Astrocyte (in vitro differentiated cells and primary cell): Measurements from ENCODE around the gene URB1. TPM values are rescaled to one million over a fixed set of nuclear protein-coding genes. Genes with fewer than 3 reads are reported as not detected.

ENCODE experiments used
- DNase-seq: peaks from one replicate; pipeline ENCODE4 v3.0.0-alpha.2; 2010; ENCODE audit warnings: low read depth
- FAIRE-seq: peaks from 2 replicates; lab custom pipeline; 2011; peaks lifted over from hg19 to GRCh38; lab: Jason Lieb, UNC
- H2AFZ ChIP-seq: 2 replicates; pipeline ENCODE4 v1.6.0; 2012; ENCODE audit warnings: low read depth, low read length, inconsistent platforms
- H3K27ac ChIP-seq: 2 replicates; pipeline ENCODE4 v1.5.1; 2011; ENCODE audit warnings: low read depth, low read length, inconsistent platforms
- H3K27me3 ChIP-seq: 2 replicates; pipeline ENCODE4 v1.6.0; 2011; ENCODE audit warnings: low read length, inconsistent platforms; ENCODE audit not compliant: insufficient read depth
- H3K36me3 ChIP-seq: 2 replicates; pipeline ENCODE4 v1.5.1; 2011; ENCODE audit warnings: low read length, inconsistent platforms; ENCODE audit not compliant: insufficient read depth
- H3K4me1 ChIP-seq: 2 replicates; pipeline ENCODE4 v1.5.1; 2011; ENCODE audit warnings: low read length, inconsistent platforms; ENCODE audit not compliant: insufficient read depth
- H3K4me2 ChIP-seq: 2 replicates; pipeline ENCODE4 v1.6.0; 2012; ENCODE audit warnings: low read length, inconsistent platforms
- H3K4me3 ChIP-seq: 2 replicates; pipeline ENCODE4 v1.5.1; 2011; ENCODE audit warnings: low read depth, mild to moderate bottlenecking, low read length, inconsistent platforms; ENCODE audit not compliant: insufficient read depth
- H3K79me2 ChIP-seq: 2 replicates; pipeline ENCODE4 v1.6.0; 2012; ENCODE audit warnings: mild to moderate bottlenecking, low read length, inconsistent platforms; ENCODE audit not compliant: insufficient read depth
- H3K9ac ChIP-seq: 2 replicates; pipeline ENCODE4 v1.6.0; 2012; ENCODE audit warnings: mild to moderate bottlenecking, low read length, inconsistent platforms
- H3K9me3 ChIP-seq: 2 replicates; pipeline ENCODE4 v1.5.1; 2012; ENCODE audit warnings: low read depth, mild to moderate bottlenecking, low read length, inconsistent platforms; ENCODE audit not compliant: insufficient read depth
- H4K20me1 ChIP-seq: 2 replicates; pipeline ENCODE4 v1.6.0; 2012; ENCODE audit warnings: low read length, inconsistent platforms; ENCODE audit not compliant: insufficient read depth
- H3K27ac Mint-ChIP-seq: one replicate; pipeline ENCODE4 v1.8.0; 2021; ENCODE audit warnings: mild to moderate bottlenecking, mixed read lengths; ENCODE audit not compliant: unreplicated experiment
- H3K27me3 Mint-ChIP-seq: one replicate; pipeline ENCODE4 v1.8.0; 2021; ENCODE audit warnings: low read depth, mixed read lengths; ENCODE audit not compliant: unreplicated experiment
- H3K36me3 Mint-ChIP-seq: one replicate; pipeline ENCODE4 v1.8.0; 2021; ENCODE audit warnings: low read depth, mixed read lengths; ENCODE audit not compliant: unreplicated experiment
- H3K4me1 Mint-ChIP-seq: one replicate; pipeline ENCODE4 v1.8.0; 2021; ENCODE audit warnings: low read depth, mixed read lengths; ENCODE audit not compliant: unreplicated experiment
- H3K4me3 Mint-ChIP-seq: one replicate; pipeline ENCODE4 v1.8.0; 2021; ENCODE audit warnings: mild to moderate bottlenecking, moderate library complexity, mixed read lengths; ENCODE audit not compliant: unreplicated experiment
- H3K9me3 Mint-ChIP-seq: one replicate; pipeline ENCODE4 v1.8.0; 2021; ENCODE audit warnings: mild to moderate bottlenecking, mixed read lengths; ENCODE audit not compliant: unreplicated experiment
- EZH2 ChIP-seq: IDR thresholded peaks from 2 replicates; pipeline ENCODE4 v1.6.1; 2012; ENCODE audit warnings: mild to moderate bottlenecking, low read length, inconsistent platforms; ENCODE audit not compliant: insufficient read depth
- total RNA-seq: library from RNA; stranded (reverse); gene quantifications from 2 replicates; pipeline ENCODE4 v1.2.1, GENCODE V29; 2021
- TF ChIP-seq, protein P1 (sequence below): IDR thresholded peaks from 2 replicates; pipeline ENCODE4 v1.5.1; 2011; ENCODE audit warnings: low read depth, mild to moderate bottlenecking, inconsistent platforms, low read length, moderate library complexity; ENCODE audit not compliant: insufficient read depth

Gene URB1
- total RNA-seq, 1 donor from 2014 or later: 19.2 TPM

DNA sequence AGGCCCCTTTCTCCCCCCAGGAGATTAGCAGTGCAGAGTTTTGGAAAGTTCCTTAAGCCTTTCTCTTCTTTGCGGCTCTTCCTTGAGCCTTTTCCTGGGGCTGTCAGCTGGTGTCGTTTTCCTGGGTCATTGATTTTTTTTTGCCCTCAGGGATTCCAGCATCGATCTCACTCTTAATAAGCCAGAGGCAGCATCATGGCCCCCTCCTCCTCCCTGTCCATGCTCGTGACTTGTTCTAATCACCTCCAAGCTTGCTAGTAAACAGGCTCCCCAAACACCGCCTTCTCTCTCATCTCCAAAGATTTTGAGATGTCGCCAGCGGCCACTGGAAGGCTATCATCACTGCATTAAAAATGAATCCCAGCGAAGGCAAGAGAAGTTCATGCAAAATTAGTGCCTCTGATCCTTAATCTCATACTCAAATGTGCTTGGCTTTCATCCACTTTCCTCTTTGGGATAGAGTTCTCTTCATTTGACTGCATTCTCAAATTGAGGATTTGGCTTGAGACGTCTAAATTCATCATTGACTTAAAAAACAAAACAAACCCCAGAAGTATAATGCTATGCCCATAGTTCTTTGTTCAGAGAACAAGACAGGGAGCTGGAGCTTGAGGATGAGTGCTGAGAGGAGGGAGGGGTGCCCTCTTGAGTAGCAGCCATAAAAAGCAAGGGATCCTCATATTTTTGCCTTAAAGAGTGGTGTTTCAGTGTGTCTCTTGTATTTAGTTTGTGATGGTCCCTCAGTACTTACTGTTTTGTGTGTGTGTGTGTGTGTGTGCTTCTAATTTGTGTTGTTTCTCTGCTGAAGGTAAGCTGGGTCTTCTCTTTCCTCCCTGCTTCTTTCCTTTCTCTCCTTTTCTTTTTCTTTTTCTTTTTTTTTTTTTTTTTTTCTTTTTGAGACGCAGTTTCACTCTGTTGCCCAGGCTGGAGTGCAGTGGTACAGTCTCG lies 22.9 kb upstream of the URB1 start:
- Histone ChIP-seq H3K27me3 (no peaks in the 10 kb centered on the region), H3K27ac (no peak overlapping the region), H3K9me3 (no peaks in the 10 kb centered on the region), H3K79me2 (peaks cover 46% of the 10 kb centered on the region), H3K36me3 (no peaks in the 10 kb centered on the region), H3K4me3 (no peak overlapping the region), H2AFZ (peak overlapping the region; percentile 15), H4K20me1 (no peaks in the 10 kb centered on the region), H3K4me1 (peaks cover 31% of the 10 kb centered on the region), H3K9ac (peak overlapping the region; percentile 88), H3K4me2 (peak overlapping the region; percentile 99)
- FAIRE-seq: no peak
- no peaks in the 10 kb centered on the region for H3K4me1 Mint-ChIP-seq
- H3K9me3 Mint-ChIP-seq: no peaks in the 10 kb centered on the region
- H3K27ac Mint-ChIP-seq: no peak overlapping the region
- TF ChIP-seq EZH2: no peak
- TF ChIP-seq, protein P1, sequence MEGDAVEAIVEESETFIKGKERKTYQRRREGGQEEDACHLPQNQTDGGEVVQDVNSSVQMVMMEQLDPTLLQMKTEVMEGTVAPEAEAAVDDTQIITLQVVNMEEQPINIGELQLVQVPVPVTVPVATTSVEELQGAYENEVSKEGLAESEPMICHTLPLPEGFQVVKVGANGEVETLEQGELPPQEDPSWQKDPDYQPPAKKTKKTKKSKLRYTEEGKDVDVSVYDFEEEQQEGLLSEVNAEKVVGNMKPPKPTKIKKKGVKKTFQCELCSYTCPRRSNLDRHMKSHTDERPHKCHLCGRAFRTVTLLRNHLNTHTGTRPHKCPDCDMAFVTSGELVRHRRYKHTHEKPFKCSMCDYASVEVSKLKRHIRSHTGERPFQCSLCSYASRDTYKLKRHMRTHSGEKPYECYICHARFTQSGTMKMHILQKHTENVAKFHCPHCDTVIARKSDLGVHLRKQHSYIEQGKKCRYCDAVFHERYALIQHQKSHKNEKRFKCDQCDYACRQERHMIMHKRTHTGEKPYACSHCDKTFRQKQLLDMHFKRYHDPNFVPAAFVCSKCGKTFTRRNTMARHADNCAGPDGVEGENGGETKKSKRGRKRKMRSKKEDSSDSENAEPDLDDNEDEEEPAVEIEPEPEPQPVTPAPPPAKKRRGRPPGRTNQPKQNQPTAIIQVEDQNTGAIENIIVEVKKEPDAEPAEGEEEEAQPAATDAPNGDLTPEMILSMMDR: no peak
- no peak overlapping the region for H3K4me3 Mint-ChIP-seq
- H3K36me3 Mint-ChIP-seq: no peaks in the 10 kb centered on the region
- peaks cover 51% of the 10 kb centered on the region for H3K27me3 Mint-ChIP-seq
- DNase-seq: no peak

DNA sequence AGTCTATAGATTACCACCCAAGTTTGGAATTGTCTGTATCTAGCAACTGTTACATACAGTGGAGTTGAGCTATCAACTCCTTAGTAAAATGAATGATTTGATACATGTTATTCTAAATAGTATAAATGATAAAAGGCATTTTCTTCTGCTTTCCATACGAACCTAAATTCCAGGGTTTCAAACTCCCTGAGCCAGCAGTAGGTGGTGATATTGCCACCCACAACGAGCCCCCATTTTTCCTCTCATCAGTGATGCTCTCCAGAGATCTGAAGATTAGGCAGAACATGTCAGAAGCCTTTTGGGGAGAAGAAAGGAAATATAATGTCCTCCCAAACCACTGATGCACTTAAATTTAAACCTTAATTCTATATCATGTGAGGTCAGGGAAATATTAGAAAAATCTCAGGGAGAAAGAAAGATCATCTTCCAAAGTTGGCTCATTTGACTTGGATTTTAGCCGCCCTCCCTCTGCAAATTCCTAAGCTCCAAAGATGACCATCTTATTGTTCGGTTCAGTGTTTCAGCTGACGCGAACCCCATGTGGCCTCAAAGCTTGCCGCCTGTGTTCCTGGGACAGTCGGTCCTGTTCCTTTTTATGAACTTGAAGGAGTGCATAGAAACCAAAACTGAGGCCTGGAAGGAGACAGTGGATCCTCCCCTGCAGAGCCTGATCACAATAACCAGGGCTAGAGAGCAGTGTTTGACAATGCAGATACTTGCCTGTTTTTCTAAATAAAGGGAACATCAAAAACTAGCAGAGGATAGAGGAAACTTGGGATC lies 22.0 kb upstream of the URB1 start:
- peak; percentile 26 for DNase-seq
- peak overlapping the region; percentile 1 for H3K27ac ChIP-seq
- no peak for FAIRE-seq
- H3K9me3 Mint-ChIP-seq: no peaks in the 10 kb centered on the region
- H3K79me2 ChIP-seq: peaks cover 39% of the 10 kb centered on the region
- H3K27me3 Mint-ChIP-seq: peaks cover 61% of the 10 kb centered on the region
- no peak overlapping the region for H3K4me3 Mint-ChIP-seq
- H3K9me3 ChIP-seq: no peaks in the 10 kb centered on the region
- H3K4me2 ChIP-seq: peak overlapping the region; percentile 99
- no peaks in the 10 kb centered on the region for H3K36me3 ChIP-seq
- H3K9ac ChIP-seq: peak overlapping the region; percentile 88
- H4K20me1 ChIP-seq: no peaks in the 10 kb centered on the region
- no peak overlapping the region for H2AFZ ChIP-seq
- H3K27ac Mint-ChIP-seq: no peak overlapping the region
- no peak for TF ChIP-seq EZH2
- TF ChIP-seq, protein P1: peak; percentile 51
- no peaks in the 10 kb centered on the region for H3K36me3 Mint-ChIP-seq
- no peaks in the 10 kb centered on the region for H3K27me3 ChIP-seq
- H3K4me3 ChIP-seq: no peak overlapping the region
- peaks cover 31% of the 10 kb centered on the region for H3K4me1 ChIP-seq
- no peaks in the 10 kb centered on the region for H3K4me1 Mint-ChIP-seq
